CD4-positive, alpha-beta T cell (primary cell): ENCODE measurements around the gene BTBD17. TPM values are rescaled to one million over a fixed set of nuclear protein-coding genes. Genes with fewer than 3 reads are reported as not detected.

Experiments used
- ATAC-seq: fragments of 200-7000 bp; cut with Tn5 transposase; one replicate; pipeline ENCODE4 v1.10.0; 2022; ENCODE audit warnings: mild to moderate bottlenecking; ENCODE audit not compliant: poor library complexity
- CTCF ChIA-PET: fragments of 350-600 bp; sonication (Branson Sonifier 250); formaldehyde crosslinking; loops from one replicate; lab custom pipeline; 2021; ENCODE audit warnings: antibody characterized with exemption, inconsistent platforms; lab: Charles Lee
- POLR2A ChIA-PET: fragments of 350-600 bp; sonication (Branson Sonifier 250); formaldehyde crosslinking; loops from one replicate; lab custom pipeline; 2021; ENCODE audit warnings: antibody characterized with exemption, inconsistent platforms; lab: Charles Lee
- DNase-seq, 14 experiments: peaks; one replicate each; pipeline ENCODE4 v3.0.0-alpha.2; 2013 to 2020; ENCODE audit warnings: mixed read lengths in 2 of 14
- H3K27ac ChIP-seq, 2 donors: one replicate each; pipeline versions ENCODE4 v1.5.1 to v1.7.0; 2013; ENCODE audit warnings: low read length in 2 of 2, low read depth in 1 of 2, mild to moderate bottlenecking in 1 of 2
- H3K27me3 ChIP-seq, 2 experiments: 1 replicate in 1 of 2; 2 replicates in 1 of 2; pipeline versions ENCODE4 v1.6.1 to v1.7.0; 2013; ENCODE audit warnings: low read length in 2 of 2, control low read depth in 1 of 2, mild to moderate bottlenecking in 1 of 2, moderate library complexity in 1 of 2; ENCODE audit not compliant: insufficient read depth in 2 of 2, control insufficient read depth in 1 of 2
- H3K36me3 ChIP-seq: one replicate; pipeline ENCODE4 v1.6.1; 2013; ENCODE audit warnings: low read length, control low read depth; ENCODE audit not compliant: insufficient read depth
- H3K4me1 ChIP-seq: one replicate; pipeline ENCODE4 v1.6.1; 2013; ENCODE audit warnings: low read length, control low read depth; ENCODE audit not compliant: insufficient read depth
- H3K4me3 ChIP-seq: one replicate; pipeline ENCODE4 v1.5.1; 2013; ENCODE audit warnings: mild to moderate bottlenecking, low read length, moderate library complexity
- H3K9me3 ChIP-seq, 2 experiments: 1 replicate in 1 of 2; 2 replicates in 1 of 2; pipeline versions ENCODE4 v1.6.1 to v1.7.0; 2013; ENCODE audit warnings: low read length in 2 of 2, mild to moderate bottlenecking in 2 of 2, control low read depth in 1 of 2, moderate library complexity in 1 of 2; ENCODE audit not compliant: control insufficient read depth in 1 of 2, insufficient read depth in 1 of 2
- H3K27ac Mint-ChIP-seq: one replicate; pipeline ENCODE4 v1.8.0; 2020; ENCODE audit warnings: mixed read lengths
- H3K27me3 Mint-ChIP-seq: one replicate; pipeline ENCODE4 v1.8.0; 2021; ENCODE audit warnings: mixed read lengths
- H3K36me3 Mint-ChIP-seq: one replicate; pipeline ENCODE4 v1.8.0; 2021; ENCODE audit warnings: low read depth, mixed read lengths
- H3K4me1 Mint-ChIP-seq: one replicate; pipeline ENCODE4 v1.8.0; 2021; ENCODE audit warnings: low read depth, mixed read lengths
- H3K4me3 Mint-ChIP-seq: one replicate; pipeline ENCODE4 v1.8.0; 2020; ENCODE audit warnings: mild to moderate bottlenecking, mixed read lengths
- H3K9me3 Mint-ChIP-seq: one replicate; pipeline ENCODE4 v1.8.0; 2020; ENCODE audit warnings: mixed read lengths
- CTCF ChIP-seq: fragments of 200-600 bp; IDR thresholded peaks from one replicate; pipeline ENCODE4 v1.8.0; 2022; ENCODE audit warnings: antibody characterized with exemption, mild to moderate bottlenecking
- intact Hi-C, 2 experiments: fragments of 100-400 bp; cut with DNase I in 1 of 2; cut with micrococcal nuclease in 1 of 2; formaldehyde crosslinking; loops; one replicate each; pipeline versions ENCODE4 v1.15.1 to v1.9.0; 2023 to 2025; cut with DNase I, micrococcal nuclease
- total RNA-seq, 174 experiments: library from RNA in 2 of 174; stranded (reverse) in 2 of 174; gene quantifications; one replicate each; pipeline ENCODE4 v1.2.3 and lab custom pipeline; 2021 to 2026

BTBD17 gene
- total RNA-seq, 2 experiments from 2014 or later: not detected

- no peak for ATAC-seq
- ChIA-PET POLR2A (no interaction called here), CTCF (interaction anchor here (0.6 to 2.3 kb wide), 2 partner anchors 16 to 74 kb away, joined by 3 to 7 read pairs; no protein-coding TSS in a partner anchor)
- Histone ChIP-seq H3K4me1 (peaks cover 8% of the 10 kb centered on the region), H3K4me3 (no peak overlapping the region), H3K36me3 (no peaks in the 10 kb centered on the region), H3K9me3 (peaks cover 0 to 17% of the 10 kb centered on the region in 2 experiments), H3K27me3 (peaks cover 25 to 30% of the 10 kb centered on the region in 2 experiments), H3K27ac (no peak overlapping the region)
- intact Hi-C loops: no loop called here
- H3K4me1 Mint-ChIP-seq: peaks cover under 1% of the 10 kb centered on the region
- peaks cover 28% of the 10 kb centered on the region for H3K27me3 Mint-ChIP-seq
- no peaks in the 10 kb centered on the region for H3K9me3 Mint-ChIP-seq
- no peaks in the 10 kb centered on the region for H3K36me3 Mint-ChIP-seq
- H3K27ac Mint-ChIP-seq: no peak overlapping the region
- DNase-seq: no peak
- TF ChIP-seq CTCF: no peak
- H3K4me3 Mint-ChIP-seq: no peak overlapping the region
Measured at GRCh38 chr17:74362810-74363498, 1.3 kb upstream of the BTBD17 start.

- Mint-ChIP-seq H3K27ac (no peak overlapping the region), H3K27me3 (peaks cover 31% of the 10 kb centered on the region), H3K9me3 (no peaks in the 10 kb centered on the region), H3K36me3 (no peaks in the 10 kb centered on the region), H3K4me1 (peaks cover 4% of the 10 kb centered on the region), H3K4me3 (no peak overlapping the region)
- ChIA-PET CTCF (interaction anchor here (1.0 to 2.3 kb wide), 2 partner anchors 17 to 159 kb away, joined by 3 to 7 read pairs; partner anchors contain the start of gene RPL38), POLR2A (interaction anchor here (1.1 kb wide), 1 partner anchor 149 kb away, joined by 3 read pairs; the partner anchor contains the start of gene TTYH2)
- intact Hi-C loops: no loop called here
- TF ChIP-seq CTCF: no peak
- Histone ChIP-seq H3K27ac (no peak overlapping the region), H3K27me3 (peaks cover 34 to 35% of the 10 kb centered on the region in 2 experiments), H3K4me3 (no peak overlapping the region), H3K9me3 (peaks cover 0 to 17% of the 10 kb centered on the region in 2 experiments), H3K4me1 (peaks cover 13% of the 10 kb centered on the region), H3K36me3 (no peaks in the 10 kb centered on the region)
- DNase-seq (no peak), ATAC-seq (no peak)
Measured at GRCh38 chr17:74362069-74362405, 369 bp upstream of the BTBD17 start.

- H3K36me3 Mint-ChIP-seq: no peaks in the 10 kb centered on the region
- Histone ChIP-seq H3K9me3 (peaks cover 0 to 17% of the 10 kb centered on the region in 2 experiments), H3K36me3 (no peaks in the 10 kb centered on the region), H3K4me1 (peaks cover 16% of the 10 kb centered on the region), H3K4me3 (no peak overlapping the region), H3K27ac (no peak overlapping the region), H3K27me3 (peaks cover 42 to 43% of the 10 kb centered on the region in 2 experiments)
- no peak overlapping the region for H3K4me3 Mint-ChIP-seq
- ChIA-PET CTCF (interaction anchor here (1.0 to 2.3 kb wide), 3 partner anchors 18 to 158 kb away, joined by 3 to 7 read pairs (median 4); partner anchors contain the start of gene RPL38), POLR2A (interaction anchor here (0.9 to 1.1 kb wide), 2 partner anchors 148 to 157 kb away, joined by 3 read pairs; partner anchors contain the start of genes RPL38 and TTYH2)
- H3K4me1 Mint-ChIP-seq: peaks cover 4% of the 10 kb centered on the region
- H3K9me3 Mint-ChIP-seq: no peaks in the 10 kb centered on the region
- ATAC-seq: no peak
- no peak for DNase-seq
- no peak for TF ChIP-seq CTCF
- no peak overlapping the region for H3K27ac Mint-ChIP-seq
- H3K27me3 Mint-ChIP-seq: peaks cover 36% of the 10 kb centered on the region
- intact Hi-C loops: loop anchor here in 1 of 2 experiments (2.0 kb wide), 1 partner anchor 150 kb away; no protein-coding TSS in a partner anchor
Measured at GRCh38 chr17:74360899-74361229, 804 bp downstream of the BTBD17 start.
